DND-41 (cell line): ENCODE data around the gene PID1.

Experiments used
- CTCF ChIP-seq: IDR thresholded peaks from 2 replicates; pipeline ENCODE4 v1.5.1; 2012; ENCODE audit warnings: borderline replicate concordance, low read length, moderate library complexity, mild to moderate bottlenecking; ENCODE audit not compliant: poor library complexity, severe bottlenecking; ENCODE audit errors: extremely low read depth
- EZH2 ChIP-seq: IDR thresholded peaks from 3 replicates; pipeline ENCODE4 v1.6.1; 2012; ENCODE audit warnings: borderline replicate concordance, low read depth, mild to moderate bottlenecking, moderate library complexity, low read length, inconsistent platforms; ENCODE audit not compliant: severe bottlenecking

GRCh38 chr2:229150317-229150716 lies 120.8 kb downstream of the PID1 start:
- TF ChIP-seq CTCF (no peak), EZH2 (no peak)
